Upper lobe of right lung (tissue), 1 donor: ENCODE measurements around the gene SNW1. TPM values are rescaled to one million over a fixed set of nuclear protein-coding genes. Genes with fewer than 3 reads are reported as not detected.

Experiments
- ATAC-seq: fragments of 200-7000 bp; cut with Tn5 transposase; one replicate; pipeline ENCODE4 v1.9.1; 2020; ENCODE audit warnings: mild to moderate bottlenecking, moderate library complexity
- DNase-seq: peaks from one replicate; pipeline ENCODE4 v3.0.0-alpha.2; 2020
- H3K27ac ChIP-seq: fragments of 200-600 bp; one replicate; pipeline ENCODE4 v1.8.0; 2022
- H3K27me3 ChIP-seq: fragments of 200-600 bp; one replicate; pipeline ENCODE4 v1.8.0; 2022; ENCODE audit warnings: mild to moderate bottlenecking
- H3K36me3 ChIP-seq: fragments of 200-600 bp; one replicate; pipeline ENCODE4 v1.8.0; 2022
- H3K4me1 ChIP-seq: fragments of 200-600 bp; one replicate; pipeline ENCODE4 v1.8.0; 2022
- H3K4me3 ChIP-seq: fragments of 200-600 bp; one replicate; pipeline ENCODE4 v1.8.0; 2022; ENCODE audit warnings: mild to moderate bottlenecking
- H3K9me3 ChIP-seq: fragments of 200-600 bp; one replicate; pipeline ENCODE4 v1.8.0; 2022
- intact Hi-C: fragments of 100-400 bp; cut with DNase I; formaldehyde crosslinking; loops from one replicate; pipeline ENCODE4 v1.11.0; 2022
- long read RNA-seq: library from polyadenylated mRNA; unstranded; transcript quantifications from one replicate; pipeline ENCODE4 v2.0.0, GENCODE V29; 2021
- total RNA-seq: library from RNA; stranded (reverse); fragmentation: NEBNext Ultra II Directional; extraction: Animal tissue kit (Norgen Biotek cat#: 25700); gene quantifications from one replicate; pipeline ENCODE4 v1.2.1, GENCODE V29; 2021
- TF ChIP-seq, protein P1 (sequence below): fragments of 200-600 bp; IDR thresholded peaks from one replicate; pipeline ENCODE4 v1.8.0; 2022; ENCODE audit warnings: antibody characterized with exemption
- donor health status: DM: no; HTN: yes; CAD: no; lungs with severe emphysema.

Gene SNW1
- 64.7 TPM for total RNA-seq
- long read RNA-seq, transcript SNW1-201 (14 exons, 2,163 nt): major isoform, 43 of 57 reads
- long read RNA-seq, partial matches to known transcripts: 8 of 57 reads
- long read RNA-seq, other reads (novel, unspliced or antisense): 6 of 57 reads

GRCh38 chr14:77760381-77761204, at the start of gene SNW1:
TSS of gene SNW1 (minus strand) at chr14:77761156. CDS start at chr14:77761127, 29 bp downstream.
- TF ChIP-seq, protein P1, sequence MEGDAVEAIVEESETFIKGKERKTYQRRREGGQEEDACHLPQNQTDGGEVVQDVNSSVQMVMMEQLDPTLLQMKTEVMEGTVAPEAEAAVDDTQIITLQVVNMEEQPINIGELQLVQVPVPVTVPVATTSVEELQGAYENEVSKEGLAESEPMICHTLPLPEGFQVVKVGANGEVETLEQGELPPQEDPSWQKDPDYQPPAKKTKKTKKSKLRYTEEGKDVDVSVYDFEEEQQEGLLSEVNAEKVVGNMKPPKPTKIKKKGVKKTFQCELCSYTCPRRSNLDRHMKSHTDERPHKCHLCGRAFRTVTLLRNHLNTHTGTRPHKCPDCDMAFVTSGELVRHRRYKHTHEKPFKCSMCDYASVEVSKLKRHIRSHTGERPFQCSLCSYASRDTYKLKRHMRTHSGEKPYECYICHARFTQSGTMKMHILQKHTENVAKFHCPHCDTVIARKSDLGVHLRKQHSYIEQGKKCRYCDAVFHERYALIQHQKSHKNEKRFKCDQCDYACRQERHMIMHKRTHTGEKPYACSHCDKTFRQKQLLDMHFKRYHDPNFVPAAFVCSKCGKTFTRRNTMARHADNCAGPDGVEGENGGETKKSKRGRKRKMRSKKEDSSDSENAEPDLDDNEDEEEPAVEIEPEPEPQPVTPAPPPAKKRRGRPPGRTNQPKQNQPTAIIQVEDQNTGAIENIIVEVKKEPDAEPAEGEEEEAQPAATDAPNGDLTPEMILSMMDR: no peak
- ATAC-seq: peak; percentile 99
- H3K36me3 ChIP-seq: no peaks in the 10 kb centered on the region
- H3K4me1 ChIP-seq: peaks cover 16% of the 10 kb centered on the region
- peak within 1 kb of the TSS; percentile 93 for H3K27ac ChIP-seq
- peak; percentile 95 for DNase-seq
- H3K9me3 ChIP-seq: no peaks in the 10 kb centered on the region
- H3K27me3 ChIP-seq: no peaks in the 10 kb centered on the region
- intact Hi-C loops: no loop called here
- peak within 1 kb of the TSS; percentile 97 for H3K4me3 ChIP-seq

- Histone ChIP-seq H3K4me1 (no peaks in the 10 kb centered on the region), H3K36me3 (no peaks in the 10 kb centered on the region), H3K27ac (no peak overlapping the region), H3K27me3 (no peaks in the 10 kb centered on the region), H3K4me3 (no peak overlapping the region), H3K9me3 (no peaks in the 10 kb centered on the region)
- intact Hi-C loops: no loop called here
- DNase-seq (no peak), ATAC-seq (no peak)
- TF ChIP-seq, protein P1: no peak
Observed at GRCh38 chr14:77809011-77809410, 48.1 kb upstream of the SNW1 start.

DNA sequence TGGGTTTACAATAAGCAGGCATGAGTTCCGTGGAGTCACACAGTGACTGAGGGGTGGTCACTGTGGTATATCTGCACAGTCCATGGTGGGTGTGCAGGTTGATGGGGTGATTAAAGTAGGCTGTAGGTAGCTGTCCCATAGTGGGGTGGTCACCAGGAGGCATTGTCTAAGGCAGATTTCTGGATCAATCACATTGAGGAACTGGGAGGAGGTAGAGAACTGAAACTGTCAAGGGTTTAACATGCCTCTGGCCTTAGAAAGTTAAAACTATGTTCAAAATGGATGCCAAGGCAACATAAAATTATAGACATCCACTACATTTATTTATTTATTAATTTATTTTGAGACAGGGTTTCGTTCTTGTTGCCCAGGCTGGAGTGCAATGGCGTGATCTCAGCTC, 47.3 kb upstream of the SNW1 start:
- TF ChIP-seq, protein P1: no peak

GRCh38 chr14:77805706-77806105, 44.8 kb upstream of the SNW1 start:
- intact Hi-C loops: no loop called here
- no peak for ATAC-seq
- TF ChIP-seq, protein P1: no peak
- Histone ChIP-seq H3K36me3 (no peaks in the 10 kb centered on the region), H3K27ac (no peak overlapping the region), H3K27me3 (no peaks in the 10 kb centered on the region), H3K4me1 (no peaks in the 10 kb centered on the region), H3K4me3 (no peak overlapping the region), H3K9me3 (no peaks in the 10 kb centered on the region)
- DNase-seq: no peak

More for the DNA sequence above, 47.3 kb upstream of the SNW1 start:
- Histone ChIP-seq H3K27me3 (no peaks in the 10 kb centered on the region), H3K27ac (no peak overlapping the region), H3K36me3 (no peaks in the 10 kb centered on the region), H3K9me3 (no peaks in the 10 kb centered on the region), H3K4me3 (no peak overlapping the region), H3K4me1 (no peaks in the 10 kb centered on the region)
- ATAC-seq (no peak), DNase-seq (no peak)
- intact Hi-C loops: no loop called here

- TF ChIP-seq, protein P1: peak; percentile 28
- H3K4me3 ChIP-seq: no peak overlapping the region
- no peak for ATAC-seq
- peaks cover under 1% of the 10 kb centered on the region for H3K4me1 ChIP-seq
- no peaks in the 10 kb centered on the region for H3K27me3 ChIP-seq
- DNase-seq: no peak
- no peaks in the 10 kb centered on the region for H3K36me3 ChIP-seq
- intact Hi-C loops: no loop called here
- H3K9me3 ChIP-seq: no peaks in the 10 kb centered on the region
- no peak overlapping the region for H3K27ac ChIP-seq
Observed at GRCh38 chr14:77804592-77804991, 43.6 kb upstream of the SNW1 start.
